IMR-90 (cell line): ENCODE measurements around the gene ARMH4. TPM values are rescaled to one million over a fixed set of nuclear protein-coding genes. Genes with fewer than 3 reads are reported as not detected.

Experiments used
- ATAC-seq: fragments of 200-7000 bp; cut with Tn5 transposase; 2 replicates; pipeline ENCODE4 v1.9.1; 2020; ENCODE audit warnings: low read depth, mild to moderate bottlenecking, moderate library complexity
- BruUV-seq: library from RNA; stranded (reverse); fragments of 400-500 nt; replicated peaks from 2 replicates; lab custom pipeline; 2021; lab: Mats Ljungman, UMichigan
- CTCF ChIA-PET: fragments of 300-600 bp; formaldehyde crosslinking; extraction: SDS; loops from one replicate; lab custom pipeline; 2021; ENCODE audit warnings: antibody characterized with exemption; lab: Yijun Ruan, JAX
- POLR2A ChIA-PET: fragments of 300-600 bp; sonication (Branson Sonifier 250); formaldehyde crosslinking; loops from one replicate; lab custom pipeline; 2022; ENCODE audit warnings: antibody characterized with exemption; ENCODE audit not compliant: unreplicated experiment; lab: Charles Lee
- DNase-seq: peaks from one replicate; pipeline ENCODE4 v3.0.0; 2013
- H2AFZ ChIP-seq: replicated peaks from 2 replicates; pipeline ENCODE3; 2013; ENCODE audit warnings: low read length, mild to moderate bottlenecking; ENCODE audit not compliant: poor library complexity
- H2AK5ac ChIP-seq: 2 replicates; pipeline ENCODE4 v1.6.1; 2013; ENCODE audit warnings: low read depth, low read length, inconsistent platforms
- H2AK9ac ChIP-seq: replicated peaks from 2 replicates; pipeline ENCODE3; 2013; ENCODE audit warnings: mild to moderate bottlenecking, low read depth, low read length, moderate library complexity; ENCODE audit not compliant: poor library complexity
- H2BK120ac ChIP-seq: 2 replicates; pipeline ENCODE4 v1.6.1; 2013; ENCODE audit warnings: low read depth, low read length, inconsistent platforms
- H2BK15ac ChIP-seq: 3 replicates; pipeline ENCODE4 v1.6.1; 2013; ENCODE audit warnings: low read depth, low read length, inconsistent platforms
- H2BK20ac ChIP-seq: 2 replicates; pipeline ENCODE4 v1.6.1; 2013; ENCODE audit warnings: low read depth, mild to moderate bottlenecking, inconsistent platforms, low read length, moderate library complexity
- H2BK5ac ChIP-seq: 2 replicates; pipeline ENCODE4 v1.6.1; 2013; ENCODE audit warnings: mild to moderate bottlenecking, low read depth, low read length, inconsistent platforms; ENCODE audit not compliant: poor library complexity, severe bottlenecking
- H3K14ac ChIP-seq: replicated peaks from 2 replicates; pipeline ENCODE4 v1.6.1; 2013; ENCODE audit warnings: low read depth, low read length, inconsistent platforms
- H3K18ac ChIP-seq: 2 replicates; pipeline ENCODE4 v1.6.1; 2013; ENCODE audit warnings: low read depth, low read length, control low read depth
- H3K23ac ChIP-seq: 2 replicates; pipeline ENCODE4 v1.6.1; 2013; ENCODE audit warnings: low read depth, low read length, inconsistent platforms
- H3K27ac ChIP-seq: 2 replicates; pipeline ENCODE4 v1.5.1; 2013; ENCODE audit warnings: mild to moderate bottlenecking, control low read depth, low read length; ENCODE audit not compliant: insufficient read depth
- H3K27me3 ChIP-seq: 2 replicates; pipeline ENCODE4 v1.6.1; 2013; ENCODE audit warnings: low read length; ENCODE audit not compliant: control insufficient read depth, insufficient read depth
- H3K36me3 ChIP-seq: 2 replicates; pipeline ENCODE4 v1.6.1; 2013; ENCODE audit warnings: low read length, mixed read lengths; ENCODE audit not compliant: control insufficient read depth, insufficient read depth
- H3K4ac ChIP-seq: 2 replicates; pipeline ENCODE4 v1.6.1; 2013; ENCODE audit warnings: low read depth, low read length, inconsistent platforms
- H3K4me1 ChIP-seq: 2 replicates; pipeline ENCODE4 v1.6.1; 2013; ENCODE audit warnings: low read length, mixed read lengths; ENCODE audit not compliant: control insufficient read depth, insufficient read depth
- H3K4me2 ChIP-seq: 2 replicates; pipeline ENCODE4 v1.6.1; 2013; ENCODE audit warnings: low read depth, mild to moderate bottlenecking, control low read depth, low read length, moderate library complexity
- H3K4me3 ChIP-seq: 2 replicates; pipeline ENCODE4 v1.5.1; 2013; ENCODE audit warnings: low read depth, mild to moderate bottlenecking, control low read depth, low read length, moderate library complexity; ENCODE audit not compliant: insufficient read depth
- H3K56ac ChIP-seq: 2 replicates; pipeline ENCODE4 v1.6.1; 2013; ENCODE audit warnings: low read length, inconsistent platforms; ENCODE audit not compliant: insufficient read depth; ENCODE audit errors: extremely low read depth
- H3K79me1 ChIP-seq, 2 experiments: 2 replicates each; pipeline ENCODE4 v1.6.1; 2013; ENCODE audit warnings: low read length in 2 of 2, inconsistent platforms in 1 of 2, low read depth in 1 of 2
- H3K9ac ChIP-seq: 2 replicates; pipeline ENCODE4 v1.6.1; 2013; ENCODE audit warnings: low read depth, low read length, control low read depth
- H3K9me1 ChIP-seq: 2 replicates; pipeline ENCODE4 v1.6.1; 2013; ENCODE audit warnings: low read length, inconsistent platforms; ENCODE audit not compliant: insufficient read depth
- H3K9me3 ChIP-seq: 2 replicates; pipeline ENCODE4 v1.6.1; 2013; ENCODE audit warnings: low read length; ENCODE audit not compliant: control insufficient read depth, insufficient read depth
- H4K20me1 ChIP-seq: 2 replicates; pipeline ENCODE4 v1.6.1; 2013; ENCODE audit warnings: low read length, inconsistent platforms; ENCODE audit not compliant: insufficient read depth
- H4K5ac ChIP-seq: 2 replicates; pipeline ENCODE4 v1.6.1; 2013; ENCODE audit warnings: mild to moderate bottlenecking, low read depth, low read length, control low read depth
- H4K8ac ChIP-seq, 2 experiments: 2 replicates each; pipeline ENCODE4 v1.6.1; 2013; ENCODE audit warnings: low read depth in 2 of 2, low read length in 2 of 2, control low read depth in 1 of 2, inconsistent platforms in 1 of 2
- H4K91ac ChIP-seq: 2 replicates; pipeline ENCODE4 v1.6.1; 2013; ENCODE audit warnings: low read depth, low read length, inconsistent platforms; ENCODE audit not compliant: insufficient read depth
- BHLHE40 ChIP-seq: fragments of 150-350 bp; IDR thresholded peaks from 2 replicates; pipeline ENCODE4 v1.6.1; 2016; ENCODE audit warnings: mild to moderate bottlenecking, low read depth, low read length
- CEBPB ChIP-seq: IDR thresholded peaks from 2 replicates; pipeline ENCODE4 v1.6.1; 2012; ENCODE audit warnings: low read depth, low read length, improper control_type of control experiment
- CHD1 ChIP-seq: IDR thresholded peaks from 2 replicates; pipeline ENCODE4 v1.6.1; 2012; ENCODE audit warnings: low read depth, low read length, improper control_type of control experiment
- CTCF ChIP-seq: conservative IDR thresholded peaks from 2 replicates; pipeline ENCODE4 v1.5.1; 2012; ENCODE audit warnings: mild to moderate bottlenecking, low read depth, low read length, improper control_type of control experiment
- ELK1 ChIP-seq: fragments of 150-350 bp; IDR thresholded peaks from 2 replicates; pipeline ENCODE4 v1.6.1; 2016; ENCODE audit warnings: low read depth, mild to moderate bottlenecking, low read length, moderate library complexity, borderline replicate concordance
- FOS ChIP-seq: fragments of 150-350 bp; IDR thresholded peaks from 2 replicates; pipeline ENCODE4 v1.6.1; 2016; ENCODE audit warnings: low read depth, low read length
- MAFK ChIP-seq: IDR thresholded peaks from 2 replicates; pipeline ENCODE4 v1.6.1; 2012; ENCODE audit warnings: low read depth, low read length, improper control_type of control experiment
- MAZ ChIP-seq: IDR thresholded peaks from 2 replicates; pipeline ENCODE4 v1.6.1; 2012; ENCODE audit warnings: low read depth, mild to moderate bottlenecking, low read length, improper control_type of control experiment, moderate library complexity, borderline replicate concordance
- MXI1 ChIP-seq: IDR thresholded peaks from 2 replicates; pipeline ENCODE4 v1.6.1; 2012; ENCODE audit warnings: low read depth, mild to moderate bottlenecking, low read length, moderate library complexity, borderline replicate concordance
- NFE2L2 ChIP-seq: fragments of 150-350 bp; IDR thresholded peaks from 2 replicates; pipeline ENCODE4 v1.6.1; 2016; ENCODE audit warnings: low read depth, mild to moderate bottlenecking, low read length
- POLR2A ChIP-seq: IDR thresholded peaks from 2 replicates; pipeline ENCODE4 v1.6.1; 2012; ENCODE audit warnings: mild to moderate bottlenecking, low read depth, low read length
- RAD21 ChIP-seq: IDR thresholded peaks from 2 replicates; pipeline ENCODE4 v1.6.1; 2012; ENCODE audit warnings: low read length, improper control_type of control experiment
- RCOR1 ChIP-seq: IDR thresholded peaks from 2 replicates; pipeline ENCODE4 v1.6.1; 2012; ENCODE audit warnings: mild to moderate bottlenecking, low read length, improper control_type of control experiment; ENCODE audit not compliant: insufficient replicate concordance
- RFX5 ChIP-seq: IDR thresholded peaks from 2 replicates; pipeline ENCODE4 v1.8.0; 2012; ENCODE audit warnings: low read depth, mild to moderate bottlenecking, low read length, moderate library complexity
- SMC3 ChIP-seq: fragments of 150-350 bp; IDR thresholded peaks from 2 replicates; pipeline ENCODE4 v1.6.1; 2016; ENCODE audit warnings: low read depth, mild to moderate bottlenecking, antibody characterized with exemption, low read length, moderate library complexity
- USF2 ChIP-seq: fragments of 150-350 bp; IDR thresholded peaks from 2 replicates; pipeline ENCODE4 v1.6.1; 2017; ENCODE audit warnings: mild to moderate bottlenecking, antibody characterized with exemption, low read length, low read depth
- dilution Hi-C: fragments of 300-500 bp; cut with HindIII; formaldehyde crosslinking; loops from one replicate; pipeline ENCODE4 v1.14.3; 2018; ENCODE audit warnings: low sequenced_read_pairs; ENCODE audit not compliant: unreplicated experiment
- in situ Hi-C: fragments of 300-500 bp; cut with MboI; formaldehyde crosslinking; loops from 3 replicates; pipeline ENCODE4 v1.14.3; 2019; ENCODE audit warnings: low sequenced_read_pairs, inconsistent platforms, mixed read lengths
- intact Hi-C: fragments of 100-400 bp; cut with micrococcal nuclease; formaldehyde crosslinking; loops from 2 replicates; pipeline ENCODE4 v1.10.0; 2022
- polyA plus RNA-seq, 3 experiments: library from polyadenylated mRNA; depleted of rRNA; stranded (reverse); fragments of >200 nt; gene quantifications; 2 replicates each; pipeline ENCODE4 v1.2.3, GENCODE V29; 2012; ENCODE audit warnings: low replicate concordance in 1 of 3
- total RNA-seq: library from RNA; depleted of rRNA; stranded (reverse); fragments of >200 nt; gene quantifications from 2 replicates; pipeline ENCODE4 v1.2.3, GENCODE V29; 2012

ARMH4 gene
- total and polyA plus RNA-seq, 2 of the 4 experiments (the other 2 are of a cell fraction), result 4.6 to 5.6 TPM

GRCh38 chr14:57976701-57977100 is 175.3 kb downstream of the ARMH4 start:
- no peak overlapping the region for H3K56ac ChIP-seq
- TF ChIP-seq MAZ, result no peak
- no peak for TF ChIP-seq USF2
- no peak for TF ChIP-seq BHLHE40
- no peak for TF ChIP-seq FOS
- TF ChIP-seq CEBPB, result no peak
- TF ChIP-seq MAFK, result no peak
- TF ChIP-seq ELK1, result no peak
- no peak for TF ChIP-seq CHD1
- no peak for TF ChIP-seq RFX5
- TF ChIP-seq NFE2L2, result no peak
- no peak for TF ChIP-seq CTCF
- TF ChIP-seq RCOR1, result no peak
- no peak for TF ChIP-seq RAD21
- TF ChIP-seq MXI1, result no peak
- no peak for TF ChIP-seq SMC3
- TF ChIP-seq POLR2A, result no peak

More at GRCh38 chr14:57976701-57977100, 175.3 kb downstream of the ARMH4 start:
- H3K4me2 ChIP-seq, result no peak overlapping the region
- no peak overlapping the region for H2BK15ac ChIP-seq
- H3K18ac ChIP-seq, result no peak overlapping the region
- H3K79me1 ChIP-seq, result no peaks in the 10 kb centered on the region
- DNase-seq, result no peak
- H2BK5ac ChIP-seq, result no peak overlapping the region
- no peaks in the 10 kb centered on the region for H3K9me1 ChIP-seq
- dilution Hi-C loops (no loop called here), intact Hi-C loops (no loop called here), in situ Hi-C loops (no loop called here)
- no peak overlapping the region for H2BK20ac ChIP-seq
- H3K23ac ChIP-seq, result no peak overlapping the region
- H2AFZ ChIP-seq, result no peak overlapping the region
- BruUV-seq, result no TSS peak
- H3K27me3 ChIP-seq, result no peaks in the 10 kb centered on the region
- H3K4me3 ChIP-seq, result no peak overlapping the region
- ATAC-seq, result no peak
- no peak overlapping the region for H3K27ac ChIP-seq
- no peaks in the 10 kb centered on the region for H4K20me1 ChIP-seq
- H3K4ac ChIP-seq, result no peak overlapping the region
- H2AK9ac ChIP-seq, result no peak overlapping the region
- no peaks in the 10 kb centered on the region for H3K36me3 ChIP-seq
- H4K5ac ChIP-seq, result no peak overlapping the region
- H2BK120ac ChIP-seq, result no peak overlapping the region
- H4K91ac ChIP-seq, result no peak overlapping the region
- no peak overlapping the region for H4K8ac ChIP-seq
- no peaks in the 10 kb centered on the region for H3K4me1 ChIP-seq
- no peak overlapping the region for H2AK5ac ChIP-seq
- H3K9ac ChIP-seq, result no peak overlapping the region
- H3K14ac ChIP-seq, result no peak overlapping the region
- ChIA-PET CTCF (no interaction called here), POLR2A (no interaction called here)
- no peaks in the 10 kb centered on the region for H3K9me3 ChIP-seq
